Breast epithelium (tissue), 4 donors: Measurements from ENCODE around the gene GPR183. TPM values are rescaled to one million over a fixed set of nuclear protein-coding genes. Genes with fewer than 3 reads are reported as not detected.

Source experiments
- DNase-seq, 2 donors: peaks; one replicate each; pipeline ENCODE4 v3.0.0-alpha.2; 2019; ENCODE audit warnings: low spot score in 2 of 2
- H3K27ac ChIP-seq, 2 donors: fragments of 200-600 bp; sonication (generic) in 1 of 2; one replicate each; pipeline ENCODE4 v1.5.1; 2016 to 2019; ENCODE audit warnings: mild to moderate bottlenecking in 1 of 2
- H3K27me3 ChIP-seq, 2 donors: fragments of 200-600 bp; sonication (generic) in 1 of 2; one replicate each; pipeline versions ENCODE4 v1.5.1 to v1.6.0; 2017 to 2019; ENCODE audit warnings: control low read depth in 1 of 2, mild to moderate bottlenecking in 1 of 2
- H3K36me3 ChIP-seq: fragments of 200-600 bp; one replicate; pipeline ENCODE4 v1.5.1; 2019
- H3K4me1 ChIP-seq, 2 donors: fragments of 200-600 bp; sonication (generic); one replicate each; pipeline ENCODE4 v1.5.1; 2016 to 2019; ENCODE audit warnings: control low read depth in 1 of 2
- H3K4me3 ChIP-seq, 3 donors: fragments of 200-600 bp; sonication (generic); 1 replicate in 2 of 3; 2 replicates in 1 of 3; pipeline ENCODE4 v1.5.1; 2016 to 2019; ENCODE audit warnings: mild to moderate bottlenecking in 3 of 3, moderate library complexity in 2 of 3
- H3K9me3 ChIP-seq, 2 donors: fragments of 200-600 bp; sonication (generic) in 1 of 2; one replicate each; pipeline ENCODE4 v1.5.1; 2016 to 2019; ENCODE audit warnings: control low read depth in 1 of 2
- POLR2A ChIP-seq: fragments of 450-650 bp; IDR thresholded peaks from one replicate; pipeline ENCODE4 v1.6.1; 2016; ENCODE audit warnings: antibody characterized with exemption, mild to moderate bottlenecking, moderate library complexity
- POLR2AphosphoS5 ChIP-seq, 3 donors: sonication (generic); formaldehyde crosslinking; IDR thresholded peaks; one replicate each; pipeline ENCODE4 v1.6.1; 2017; ENCODE audit warnings: antibody characterized with exemption in 3 of 3
- intact Hi-C: fragments of 100-400 bp; cut with DNase I; formaldehyde crosslinking; loops from one replicate; pipeline ENCODE4 v1.15.1; 2023; ENCODE audit warnings: low total_unique reads
- total RNA-seq, 3 donors: library from RNA; depleted of rRNA; stranded (reverse); fragments of >200 nt; gene quantifications; one replicate each; pipeline ENCODE4 v1.1.0, GENCODE V29; 2016
- TF ChIP-seq, protein P1 (sequence below), 3 donors: fragments of 450-650 bp; IDR thresholded peaks; one replicate each; pipeline ENCODE4 v1.5.1; 2016 to 2017; ENCODE audit warnings: antibody characterized with exemption in 3 of 3, mild to moderate bottlenecking in 3 of 3, moderate library complexity in 3 of 3

GPR183 gene
- total RNA-seq, 3 donors from 2014 or later, result 10.2 to 30.1 (median 21.4) TPM

DNA sequence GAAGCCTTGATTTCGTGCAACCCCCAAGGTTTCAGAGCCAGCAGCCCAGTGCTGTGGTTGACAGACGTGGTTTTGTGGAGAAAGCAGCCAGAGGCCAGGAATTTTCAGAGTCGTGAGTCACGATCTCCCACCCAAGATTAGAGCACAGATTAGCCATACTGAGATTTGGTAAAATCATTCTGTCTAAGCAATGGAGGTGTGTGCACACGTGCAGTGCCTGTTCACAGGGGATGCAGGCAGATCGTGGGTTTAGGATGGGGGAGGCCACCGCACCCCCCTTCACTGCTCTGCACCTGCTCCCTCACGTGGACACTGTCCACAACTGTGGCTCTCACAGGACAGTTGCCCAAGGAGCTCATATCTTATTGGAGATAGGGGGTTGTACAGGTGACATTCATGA is 46.6 kb upstream of the GPR183 start:
- no peak for DNase-seq
- Histone ChIP-seq H3K9me3 (no peaks in the 10 kb centered on the region), H3K4me1 (peaks cover 3 to 7% of the 10 kb centered on the region in 2 donors), H3K27ac (peak overlapping the region; percentile 81 to 86), H3K4me3 (no peak overlapping the region), H3K36me3 (no peaks in the 10 kb centered on the region), H3K27me3 (no peaks in the 10 kb centered on the region)
- intact Hi-C loops, result no loop called here
- no peak for TF ChIP-seq POLR2AphosphoS5 (IDR thresholded peaks at IDR 0.05)
- TF ChIP-seq, protein P1, sequence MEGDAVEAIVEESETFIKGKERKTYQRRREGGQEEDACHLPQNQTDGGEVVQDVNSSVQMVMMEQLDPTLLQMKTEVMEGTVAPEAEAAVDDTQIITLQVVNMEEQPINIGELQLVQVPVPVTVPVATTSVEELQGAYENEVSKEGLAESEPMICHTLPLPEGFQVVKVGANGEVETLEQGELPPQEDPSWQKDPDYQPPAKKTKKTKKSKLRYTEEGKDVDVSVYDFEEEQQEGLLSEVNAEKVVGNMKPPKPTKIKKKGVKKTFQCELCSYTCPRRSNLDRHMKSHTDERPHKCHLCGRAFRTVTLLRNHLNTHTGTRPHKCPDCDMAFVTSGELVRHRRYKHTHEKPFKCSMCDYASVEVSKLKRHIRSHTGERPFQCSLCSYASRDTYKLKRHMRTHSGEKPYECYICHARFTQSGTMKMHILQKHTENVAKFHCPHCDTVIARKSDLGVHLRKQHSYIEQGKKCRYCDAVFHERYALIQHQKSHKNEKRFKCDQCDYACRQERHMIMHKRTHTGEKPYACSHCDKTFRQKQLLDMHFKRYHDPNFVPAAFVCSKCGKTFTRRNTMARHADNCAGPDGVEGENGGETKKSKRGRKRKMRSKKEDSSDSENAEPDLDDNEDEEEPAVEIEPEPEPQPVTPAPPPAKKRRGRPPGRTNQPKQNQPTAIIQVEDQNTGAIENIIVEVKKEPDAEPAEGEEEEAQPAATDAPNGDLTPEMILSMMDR (IDR thresholded peaks at IDR 0.05), result no peak
- no peak for TF ChIP-seq POLR2A

DNA sequence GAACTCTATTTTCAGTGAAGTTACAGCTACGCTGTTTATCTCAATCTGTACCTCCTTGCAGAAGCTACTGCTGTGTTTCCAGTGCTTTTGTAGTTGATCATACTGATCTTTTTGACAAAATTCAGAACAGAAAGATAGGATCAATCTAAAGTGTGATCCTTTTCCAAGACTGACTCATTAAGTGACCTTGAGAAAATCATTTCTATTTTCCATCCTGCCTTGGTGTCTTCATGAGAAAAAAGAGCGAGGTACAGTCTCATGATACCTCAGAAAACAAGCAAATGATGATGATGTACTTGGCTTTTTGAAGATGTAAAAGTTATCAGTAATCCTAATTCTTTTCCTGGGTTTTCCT is 46.0 kb upstream of the GPR183 start:
- Histone ChIP-seq H3K27me3 (no peaks in the 10 kb centered on the region), H3K4me3 (no peak overlapping the region), H3K9me3 (no peaks in the 10 kb centered on the region), H3K36me3 (no peaks in the 10 kb centered on the region), H3K27ac (no peak overlapping the region), H3K4me1 (peaks cover 3 to 7% of the 10 kb centered on the region in 2 donors)
- DNase-seq, result no peak
- intact Hi-C loops, result no loop called here
- TF ChIP-seq, protein P1 (IDR thresholded peaks at IDR 0.05), result no peak
- no peak for TF ChIP-seq POLR2AphosphoS5 (IDR thresholded peaks at IDR 0.05)
- no peak for TF ChIP-seq POLR2A

- no peak for DNase-seq
- Histone ChIP-seq H3K27me3 (no peaks in the 10 kb centered on the region), H3K27ac (no peak overlapping the region), H3K4me1 (peaks cover 3 to 7% of the 10 kb centered on the region in 2 donors), H3K36me3 (no peaks in the 10 kb centered on the region), H3K9me3 (no peaks in the 10 kb centered on the region), H3K4me3 (no peak overlapping the region)
- TF ChIP-seq, protein P1 (IDR thresholded peaks at IDR 0.05), result no peak
- TF ChIP-seq POLR2AphosphoS5 (IDR thresholded peaks at IDR 0.05), result no peak
- TF ChIP-seq POLR2A, result no peak
- intact Hi-C loops, result no loop called here
Measured at GRCh38 chr13:99352351-99353245, 45.4 kb upstream of the GPR183 start.

- no peaks in the 10 kb centered on the region for H3K36me3 ChIP-seq
- H3K27ac ChIP-seq, result no peak overlapping the region
- intact Hi-C loops, result no loop called here
- no peaks in the 10 kb centered on the region for H3K27me3 ChIP-seq
- H3K4me1 ChIP-seq, result peaks cover 2 to 3% of the 10 kb centered on the region in 2 donors
- TF ChIP-seq POLR2A, result no peak
- TF ChIP-seq, protein P1 (IDR thresholded peaks at IDR 0.05), result no peak
- no peak overlapping the region for H3K4me3 ChIP-seq
- H3K9me3 ChIP-seq, result no peaks in the 10 kb centered on the region
- no peak for DNase-seq
Measured at GRCh38 chr13:99351772-99352171, 44.6 kb upstream of the GPR183 start.

DNA sequence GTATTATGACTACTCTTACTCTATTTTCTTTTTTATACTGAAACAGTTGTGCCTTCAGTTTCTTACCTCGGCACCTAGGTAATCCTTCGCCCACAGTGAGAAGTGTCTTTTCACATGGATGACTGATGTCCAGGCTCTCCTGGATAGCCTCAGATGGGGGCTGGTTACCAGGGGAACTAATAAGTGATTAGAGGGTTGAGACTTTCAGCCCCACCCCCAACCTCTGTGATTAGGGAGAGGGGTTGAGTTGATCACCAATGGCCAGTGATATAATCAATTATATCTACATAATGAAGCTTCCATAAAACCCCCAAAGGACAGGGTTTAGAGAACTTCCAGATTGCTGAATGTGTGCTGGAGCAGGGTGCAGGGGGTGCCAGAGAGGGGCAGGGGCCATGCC is 43.0 kb upstream of the GPR183 start:
- Histone ChIP-seq H3K4me1 (no peaks in the 10 kb centered on the region), H3K9me3 (no peaks in the 10 kb centered on the region), H3K27me3 (no peaks in the 10 kb centered on the region), H3K4me3 (no peak overlapping the region), H3K27ac (no peak overlapping the region), H3K36me3 (no peaks in the 10 kb centered on the region)
- intact Hi-C loops, result no loop called here
- DNase-seq, result no peak
- TF ChIP-seq, protein P1 (IDR thresholded peaks at IDR 0.05), result no peak
- no peak for TF ChIP-seq POLR2A
- TF ChIP-seq POLR2AphosphoS5 (IDR thresholded peaks at IDR 0.05), result no peak
